SK-N-SH treated with all-trans-retinoic acid at 6 μM for 48 hours (cell line): ENCODE measurements around the gene SDK2.

Source experiments
- CREB5 ChIP-seq: fragments of 250-450 bp; sonication (Bioruptor Pico); IDR thresholded peaks from 2 replicates; pipeline ENCODE4 v1.5.1; 2020; ENCODE audit warnings: low read depth, mild to moderate bottlenecking, moderate library complexity
- TOX ChIP-seq: fragments of 250-450 bp; sonication (Bioruptor Pico); IDR thresholded peaks from 2 replicates; pipeline ENCODE4 v1.8.0; 2021; ENCODE audit warnings: mild to moderate bottlenecking, moderate library complexity, borderline replicate concordance

GRCh38 chr17:73630965-73631595 lies 13.2 kb downstream of the SDK2 start:
- no peak for TF ChIP-seq CREB5
- TF ChIP-seq TOX (CRISPR knock-in tag): no peak
